RPMI8226 (cell line): ENCODE data around the gene CTBP2.
A peak's percentile ranks its signal among the peaks of the same experiment; 100 is the strongest.

Experiments used
- DNase-seq: peaks from one replicate; pipeline ENCODE4 v3.0.0-alpha.2; 2015

Gene CTBP2

DNA sequence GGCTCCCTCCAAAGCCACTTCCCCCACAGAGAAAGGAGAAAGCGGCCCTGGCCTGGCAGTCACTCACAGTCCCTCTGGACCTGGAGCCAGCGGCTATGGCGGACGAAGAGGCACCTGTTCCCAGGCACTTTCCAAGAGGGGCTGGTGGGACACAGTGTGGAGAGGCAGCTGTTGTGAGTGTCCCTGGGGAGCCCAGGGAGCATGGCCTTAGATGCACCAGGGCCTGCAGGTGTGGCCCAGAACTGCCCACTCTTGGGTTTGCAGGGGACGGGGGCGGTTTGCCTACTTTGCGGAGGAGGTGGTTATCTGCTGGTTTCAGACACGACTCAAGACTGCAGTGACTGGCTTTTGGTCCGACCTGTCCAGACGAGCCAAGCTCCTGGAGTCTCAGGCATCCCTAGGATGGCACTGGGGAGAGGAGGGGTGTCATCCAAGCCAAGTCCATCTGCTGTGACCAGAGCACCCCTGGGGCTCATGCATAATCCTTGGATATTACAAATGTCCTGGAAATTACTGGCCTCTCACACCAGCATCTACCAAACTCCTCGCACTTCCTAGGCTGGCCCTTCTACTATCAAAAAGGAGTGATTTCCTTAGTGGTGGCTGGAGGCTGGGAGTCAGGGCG is 18.4 kb downstream of the CTBP2 start:
- DNase-seq, result no peak

DNA sequence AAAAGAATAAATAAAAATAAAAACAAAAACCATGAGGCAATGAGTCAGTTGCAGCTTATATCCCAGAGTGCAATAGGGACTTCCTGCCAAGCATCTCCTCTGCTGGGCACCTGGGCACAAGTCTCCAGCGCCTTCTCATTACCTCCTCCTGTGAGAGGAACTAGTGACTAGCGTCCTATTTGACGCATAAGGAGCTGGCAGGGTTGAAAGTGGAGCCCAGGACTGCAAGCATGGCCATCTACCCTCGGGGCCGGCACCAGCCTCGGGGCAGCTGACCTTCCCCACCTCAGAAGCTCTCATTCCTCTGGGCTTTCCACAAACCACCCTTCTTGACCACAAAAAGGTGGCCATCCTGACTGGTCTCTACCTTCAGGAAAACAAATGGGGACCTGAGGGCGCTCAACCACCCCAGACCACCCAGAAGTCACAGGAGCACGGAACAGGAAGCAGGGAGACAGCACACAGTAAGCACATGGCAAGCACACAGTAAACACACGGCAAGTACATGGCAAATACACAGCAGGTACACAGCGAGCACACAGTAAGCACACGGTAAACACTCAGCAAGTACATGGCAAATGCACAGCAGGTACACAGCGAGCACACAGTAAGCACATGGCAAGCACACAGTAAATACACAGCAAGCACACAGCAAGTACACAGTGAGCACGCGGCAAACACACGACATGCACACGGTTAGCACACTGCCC is 19.1 kb downstream of the CTBP2 start:
- peak; percentile 37 for DNase-seq

DNA sequence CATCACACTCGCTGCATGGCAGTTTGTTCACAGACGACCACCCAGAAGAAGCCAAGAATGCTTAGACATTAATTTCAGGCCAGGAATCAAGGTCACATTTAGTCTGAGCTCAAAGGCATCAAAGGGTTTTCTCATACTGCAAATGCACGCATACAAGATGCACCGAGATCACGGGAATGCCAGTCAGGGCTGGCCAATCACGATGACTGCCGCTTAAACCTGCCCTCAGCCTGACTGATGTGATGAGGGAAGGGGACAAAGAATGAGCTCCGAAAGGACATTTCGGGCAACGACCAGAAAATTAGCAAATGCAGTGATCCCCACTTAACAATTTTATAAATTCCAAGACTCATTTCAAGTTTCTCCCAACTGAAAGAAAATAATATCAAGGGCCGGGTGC is 20.2 kb downstream of the CTBP2 start:
- DNase-seq, result no peak

DNA sequence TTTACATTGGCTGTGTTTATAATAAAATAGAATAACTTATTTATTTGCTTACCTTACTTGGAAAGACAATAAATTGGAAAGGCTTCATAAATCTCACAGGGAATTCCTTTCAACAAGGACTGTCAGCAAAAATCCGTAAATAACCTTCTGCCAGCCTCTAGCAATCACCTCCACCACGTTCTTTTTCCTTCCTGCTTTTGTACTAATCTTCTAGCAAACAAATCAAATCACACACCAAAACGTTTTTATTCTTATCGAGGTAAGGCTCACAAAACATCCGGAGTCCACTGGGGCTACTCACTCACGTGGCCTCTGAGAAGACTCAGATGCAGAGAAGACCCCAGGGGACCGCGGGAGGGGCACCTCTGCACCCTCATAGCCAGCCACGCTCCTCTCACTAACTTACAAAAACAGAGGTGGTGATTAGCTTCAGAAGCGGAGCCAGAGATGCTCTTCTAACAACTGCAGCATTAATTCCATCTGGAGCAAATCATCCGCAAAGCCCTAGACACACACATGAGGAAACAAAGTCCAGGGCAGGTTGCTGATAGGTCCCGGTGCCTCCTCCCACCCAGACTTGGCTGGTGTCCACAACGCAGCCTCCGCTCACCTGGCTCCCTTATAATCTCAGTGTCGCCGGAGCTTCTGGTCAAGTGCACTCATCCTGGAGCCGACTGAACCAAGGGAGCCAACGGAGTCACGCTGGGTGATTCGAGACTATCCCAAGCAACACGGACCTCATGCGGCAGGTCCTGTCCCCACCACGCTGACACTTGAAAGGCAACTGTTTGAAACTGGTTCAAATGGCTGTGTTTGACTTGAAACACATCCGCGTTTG is 22.5 kb downstream of the CTBP2 start:
- DNase-seq, result no peak

DNA sequence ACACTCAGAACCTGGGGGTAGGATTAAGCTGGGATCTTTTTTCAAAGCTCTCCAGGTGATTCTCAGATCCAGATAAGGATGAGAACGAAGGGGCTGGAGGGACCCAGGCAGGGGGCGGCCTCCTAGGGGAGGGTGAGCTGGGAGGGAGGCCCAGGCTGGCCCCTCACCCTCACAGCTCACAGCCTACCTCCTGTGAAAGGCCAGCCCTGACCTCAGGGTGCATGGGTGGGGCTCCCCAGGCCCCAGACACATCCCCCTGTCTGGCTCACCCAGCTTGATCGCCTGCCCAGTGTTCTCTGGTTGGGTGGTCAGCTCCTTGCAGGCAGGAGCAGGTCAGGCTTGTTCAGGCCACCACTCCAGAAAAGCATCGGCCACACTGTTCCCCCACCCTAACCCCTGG is 24.3 kb downstream of the CTBP2 start:
- DNase-seq, result no peak

DNA sequence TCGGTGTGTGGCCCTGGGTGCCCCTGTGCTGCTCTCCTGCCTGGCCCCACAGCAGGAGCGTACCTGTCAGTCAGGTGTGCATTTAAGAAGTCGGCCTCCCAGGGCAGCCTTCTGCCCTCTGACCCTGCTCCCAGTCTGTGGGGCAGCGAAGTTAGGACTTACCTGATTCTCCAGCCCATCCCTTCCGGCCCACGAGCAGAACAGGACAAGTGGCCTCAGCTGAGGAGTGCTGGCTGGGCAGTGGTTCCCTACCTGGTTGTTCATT is 24.7 kb downstream of the CTBP2 start:
- no peak for DNase-seq

DNA sequence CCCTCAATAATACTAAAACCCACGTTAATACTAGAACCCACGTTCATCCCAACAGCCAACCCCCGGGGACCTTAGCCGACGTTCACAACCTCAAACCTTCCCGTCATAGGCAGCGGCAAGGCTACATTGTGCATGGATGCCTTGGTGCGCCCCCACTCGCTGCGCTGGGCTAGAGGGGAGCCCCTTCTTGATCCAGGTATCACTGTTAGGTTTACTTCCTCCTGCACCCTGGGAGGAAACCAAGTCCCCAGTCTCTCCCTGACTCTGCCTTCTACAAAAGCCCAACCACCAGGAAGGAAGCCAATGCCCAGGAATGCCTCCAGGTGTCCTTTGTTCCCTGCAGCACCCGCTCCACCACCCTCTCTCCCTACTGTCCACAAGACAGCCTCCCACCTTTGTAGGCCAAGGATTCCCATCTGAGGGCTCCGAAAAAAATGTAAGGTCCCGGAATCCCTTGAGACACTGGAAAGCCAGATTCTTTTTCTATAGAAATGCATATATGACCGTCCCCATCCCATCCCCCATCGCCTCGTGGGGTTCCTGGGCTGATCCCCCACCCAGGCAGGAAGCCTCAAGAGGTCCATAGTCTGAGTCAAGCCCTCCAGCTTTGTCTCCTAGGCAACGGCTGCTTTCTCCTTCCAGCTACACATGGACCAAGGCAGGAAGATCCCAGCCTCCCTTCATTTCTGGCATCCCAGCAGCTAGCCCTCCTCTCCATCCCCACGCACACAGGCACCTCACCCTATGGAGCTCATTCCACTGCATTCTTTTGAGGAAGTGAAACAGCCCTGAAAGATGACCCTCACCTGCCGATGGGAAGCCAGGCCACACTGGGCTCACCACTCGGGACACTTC is 25.2 kb downstream of the CTBP2 start:
- DNase-seq, result no peak

DNA sequence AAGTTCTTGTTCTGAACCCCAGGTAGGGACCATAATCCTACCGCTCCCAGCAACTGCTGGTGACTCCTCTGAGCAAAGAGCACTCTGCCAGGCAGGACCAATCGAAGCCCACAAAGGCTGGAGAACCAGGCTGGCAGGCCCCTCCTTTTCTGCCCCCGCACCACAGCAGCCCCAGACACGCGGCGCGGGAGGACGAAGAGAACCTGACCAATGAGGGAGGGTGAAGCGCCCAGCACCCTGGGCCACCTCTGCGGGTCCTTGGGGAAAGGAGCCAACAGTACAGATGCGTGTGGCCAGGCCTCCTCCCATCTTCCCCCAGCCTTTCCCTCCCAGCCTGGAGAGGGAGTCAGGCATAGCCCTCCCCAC is 25.9 kb downstream of the CTBP2 start:
- no peak for DNase-seq

DNA sequence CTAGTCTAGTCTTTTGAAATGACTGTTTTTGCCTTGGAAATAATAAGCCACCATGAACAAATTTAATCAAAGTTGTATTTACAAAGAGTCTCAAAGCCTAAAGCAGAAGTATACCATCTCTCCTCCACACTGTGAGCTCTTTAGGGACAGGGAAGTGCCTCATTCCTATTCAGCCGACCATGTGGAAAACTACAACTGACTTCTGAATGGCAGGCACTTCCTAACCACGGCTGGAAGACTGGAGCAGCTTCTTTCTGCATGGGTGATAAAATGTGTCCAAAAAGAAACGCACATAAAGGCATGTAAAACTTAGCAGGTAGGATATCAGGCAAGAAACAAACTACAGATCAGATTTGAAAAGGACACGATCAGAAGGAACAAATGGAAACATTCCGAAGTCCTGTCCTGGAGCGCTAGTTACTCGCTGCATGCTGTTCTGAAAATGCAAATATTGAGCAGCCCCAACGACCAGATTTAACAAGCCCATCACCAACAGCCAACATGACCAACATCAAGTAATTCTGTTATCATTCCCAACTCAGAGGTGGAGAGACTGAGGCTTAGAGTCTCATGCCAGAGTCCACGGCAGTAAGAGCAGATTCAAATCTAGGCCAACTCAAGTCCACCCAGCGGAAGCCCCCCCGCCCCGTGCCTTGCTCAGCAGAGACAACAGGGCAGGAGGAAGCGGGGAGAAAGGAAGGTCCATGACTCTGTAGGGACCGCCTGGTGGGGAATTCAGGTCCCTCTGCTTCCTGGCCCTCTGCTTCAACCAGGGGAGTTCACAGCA is 26.5 kb downstream of the CTBP2 start:
- no peak for DNase-seq

DNA sequence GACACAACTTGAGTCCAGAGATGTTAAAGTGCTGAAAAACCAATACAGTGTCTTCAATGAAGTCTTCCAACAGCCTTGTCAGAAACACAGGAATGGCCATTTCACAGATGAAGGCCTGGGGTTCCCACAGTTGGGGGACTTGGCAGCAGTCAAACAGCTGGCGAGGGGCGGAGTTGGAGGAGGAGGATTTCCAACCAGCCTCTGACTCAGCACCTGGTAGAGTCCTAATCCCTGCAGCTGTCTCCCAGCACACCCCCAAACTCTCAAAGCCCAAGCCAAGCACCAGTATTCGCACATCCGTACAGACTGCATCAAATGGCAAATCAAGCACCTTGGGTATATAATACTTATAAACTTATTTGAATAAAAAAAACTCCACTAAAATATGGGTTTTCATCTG is 28.0 kb downstream of the CTBP2 start:
- DNase-seq, result no peak

DNA sequence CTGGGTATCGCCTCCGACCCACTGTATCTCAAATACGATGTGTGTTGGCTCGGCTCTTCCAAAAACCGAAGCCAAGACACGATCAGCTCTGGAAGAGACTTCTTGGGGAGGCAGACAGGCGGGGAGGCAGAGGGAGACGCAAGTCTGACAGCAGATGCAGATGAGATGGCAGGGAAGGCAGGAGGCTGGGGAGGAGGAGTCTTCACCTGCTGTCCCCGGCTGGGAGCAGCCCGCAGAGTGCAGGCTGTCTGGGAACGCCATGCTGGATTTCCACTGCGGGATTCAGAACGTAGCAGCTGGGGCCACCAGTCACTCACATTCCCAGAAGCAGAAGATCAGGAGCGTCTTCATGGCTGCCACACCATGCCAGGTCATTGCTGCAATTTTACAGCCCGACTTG is 29.4 kb downstream of the CTBP2 start:
- DNase-seq, result no peak

DNA sequence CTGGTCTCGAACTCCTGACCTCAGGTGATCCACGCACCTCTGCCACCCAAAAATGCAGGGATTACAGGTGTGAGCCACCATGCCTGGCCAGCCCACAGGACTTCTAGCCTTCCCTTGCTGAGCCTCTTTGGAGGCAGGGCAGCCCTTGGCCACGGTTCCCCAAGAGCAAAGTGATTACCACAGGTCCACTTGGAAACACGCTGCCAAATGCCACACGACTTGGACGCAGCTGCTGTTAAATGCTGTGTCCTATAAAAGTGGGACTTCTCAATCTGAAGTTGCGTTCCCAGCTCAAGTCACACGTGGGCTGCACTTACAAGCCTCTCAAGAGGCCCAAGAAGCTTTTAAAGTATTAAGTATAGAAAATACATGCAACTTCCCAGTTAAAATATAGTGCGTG is 30.1 kb downstream of the CTBP2 start:
- no peak for DNase-seq

DNA sequence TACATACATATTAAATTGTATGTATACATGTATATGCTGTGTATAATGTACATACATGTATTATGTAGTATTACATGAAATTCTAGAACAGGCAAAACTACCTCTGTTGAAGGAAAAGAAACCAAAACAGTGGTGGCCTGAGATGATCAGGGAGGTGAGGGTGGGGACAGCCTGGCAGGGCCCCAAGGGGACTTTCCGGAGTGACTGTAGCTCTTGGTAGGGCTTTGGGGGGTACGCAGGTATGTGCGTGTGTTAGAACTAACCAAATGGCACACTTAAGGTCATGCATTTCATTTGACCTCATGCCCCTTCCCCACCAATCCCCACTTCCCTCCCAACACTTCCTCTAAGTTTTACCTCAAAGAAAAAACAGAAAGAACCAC is 31.3 kb downstream of the CTBP2 start:
- DNase-seq, result no peak

DNA sequence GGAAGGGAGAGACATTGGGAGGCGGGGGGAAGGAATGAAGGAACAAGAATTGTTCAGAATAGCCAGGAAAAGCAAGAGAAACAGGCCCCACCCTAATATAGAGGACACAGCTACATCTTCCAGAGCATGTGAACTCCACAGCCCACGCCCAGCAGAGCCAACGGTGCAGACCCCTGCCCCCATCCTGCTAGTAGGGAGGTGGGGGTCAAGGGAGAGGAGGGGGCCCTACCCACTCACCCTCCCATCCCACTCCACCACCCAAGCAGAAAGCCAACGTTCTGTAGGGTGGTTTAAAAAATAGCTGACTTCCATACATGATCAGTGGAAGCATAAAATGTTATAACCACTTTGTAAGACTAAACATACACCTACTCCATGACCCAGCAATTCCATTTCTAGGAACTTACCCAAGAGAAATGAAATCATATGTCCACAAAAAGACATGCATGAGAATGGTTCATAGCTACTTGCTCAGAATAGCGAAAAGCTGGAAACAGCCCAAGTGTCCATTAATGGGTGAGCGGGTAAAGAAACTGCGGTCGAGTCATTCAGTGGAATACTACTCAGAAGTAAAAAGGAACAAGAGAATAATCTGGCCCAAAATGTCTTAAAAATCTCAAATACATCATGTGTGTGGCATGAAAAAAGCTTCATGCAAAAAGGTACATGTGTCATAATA is 31.8 kb downstream of the CTBP2 start:
- no peak for DNase-seq

DNA sequence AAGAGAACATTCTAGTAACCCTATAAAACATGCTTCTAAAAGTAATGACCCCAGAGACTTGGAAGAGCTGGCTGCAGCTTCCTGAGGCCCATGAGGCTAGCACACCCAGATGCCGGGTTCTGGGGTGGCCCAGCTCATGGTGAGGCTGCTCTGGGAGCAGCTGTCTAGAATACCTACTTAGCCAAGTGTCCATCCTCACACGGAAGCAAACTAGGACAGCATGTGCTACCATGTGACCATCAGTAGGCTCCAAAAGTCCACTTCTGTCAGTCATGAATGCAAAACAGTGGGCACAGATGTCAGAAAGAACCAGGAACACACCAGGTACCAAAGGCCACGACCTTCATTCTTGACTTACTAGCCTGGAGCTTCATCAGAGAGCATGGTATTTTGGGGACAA is 32.4 kb downstream of the CTBP2 start:
- DNase-seq, result no peak

DNA sequence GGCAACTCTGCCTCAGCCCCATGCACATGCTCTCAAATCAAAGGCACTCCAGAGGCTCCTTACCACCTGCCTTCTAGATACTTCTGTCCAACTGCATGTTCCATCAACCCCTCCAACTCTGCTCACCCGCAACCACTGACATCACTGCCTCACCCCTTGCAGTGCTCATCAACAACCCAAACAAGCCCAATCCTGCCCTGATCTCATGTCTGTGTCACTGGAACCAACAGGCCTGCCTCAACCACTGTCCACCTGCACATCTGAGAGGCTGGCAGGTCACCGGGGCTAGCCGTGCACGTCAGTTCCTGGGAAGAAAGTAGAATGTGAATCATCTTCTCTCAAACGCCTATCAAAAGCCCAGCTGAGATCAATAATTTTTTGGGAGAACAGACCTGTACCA is 33.3 kb downstream of the CTBP2 start:
- no peak for DNase-seq

DNA sequence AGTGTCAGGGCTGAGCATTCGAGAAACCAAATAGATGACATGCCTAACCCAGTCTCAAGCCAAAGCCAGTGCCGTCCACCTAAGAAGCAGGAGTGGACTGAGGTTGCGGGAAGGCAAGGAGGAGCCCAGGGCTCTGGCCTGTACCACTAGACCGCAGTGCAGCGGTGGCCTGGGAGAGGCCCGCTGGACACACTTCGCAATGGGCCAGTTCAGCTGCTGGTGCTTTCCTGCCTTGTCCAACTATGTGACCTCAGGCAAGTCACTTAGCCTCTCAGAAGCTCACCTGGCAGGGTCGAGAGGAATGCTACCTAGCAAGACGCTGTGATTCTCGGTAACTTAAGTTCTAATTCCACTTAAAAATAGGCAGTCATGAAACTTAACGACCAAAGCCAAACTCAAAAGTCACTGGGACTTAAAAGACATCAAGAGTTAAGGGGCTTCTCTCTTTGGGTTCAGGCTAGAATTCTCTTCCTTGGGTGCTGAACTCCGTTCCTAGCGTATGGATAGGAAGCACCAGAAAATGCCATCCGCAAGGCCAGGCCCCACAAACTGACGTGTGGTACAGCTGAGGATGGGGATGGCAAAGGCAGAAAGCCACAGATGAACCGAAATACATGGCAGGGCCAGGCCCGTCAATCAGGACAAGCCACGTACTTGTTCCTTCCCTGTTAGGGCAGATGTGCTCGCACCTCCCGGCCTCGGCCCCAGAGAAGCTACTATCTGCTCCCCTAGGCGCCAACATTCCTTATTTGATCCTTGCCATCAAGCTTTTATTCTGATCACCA is 34.2 kb downstream of the CTBP2 start:
- no peak for DNase-seq

DNA sequence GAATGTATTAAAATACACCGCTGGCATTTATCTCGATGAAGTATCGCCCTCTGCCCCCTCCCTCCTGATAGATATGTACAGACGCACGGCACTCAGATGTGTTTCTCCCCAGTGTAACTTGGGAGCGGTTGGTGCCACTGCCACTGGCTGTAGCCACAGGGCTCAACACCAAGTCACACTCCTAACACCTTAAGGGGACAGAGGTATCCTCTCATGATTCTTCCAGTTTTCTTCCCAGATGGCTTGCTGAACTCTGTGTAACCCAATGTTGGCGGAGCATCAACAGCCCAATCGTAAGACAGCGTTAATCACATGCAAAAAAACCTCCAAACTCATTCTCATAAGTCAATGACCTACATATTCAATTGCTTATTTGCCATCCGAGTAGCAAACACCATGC is 35.5 kb downstream of the CTBP2 start:
- no peak for DNase-seq

DNA sequence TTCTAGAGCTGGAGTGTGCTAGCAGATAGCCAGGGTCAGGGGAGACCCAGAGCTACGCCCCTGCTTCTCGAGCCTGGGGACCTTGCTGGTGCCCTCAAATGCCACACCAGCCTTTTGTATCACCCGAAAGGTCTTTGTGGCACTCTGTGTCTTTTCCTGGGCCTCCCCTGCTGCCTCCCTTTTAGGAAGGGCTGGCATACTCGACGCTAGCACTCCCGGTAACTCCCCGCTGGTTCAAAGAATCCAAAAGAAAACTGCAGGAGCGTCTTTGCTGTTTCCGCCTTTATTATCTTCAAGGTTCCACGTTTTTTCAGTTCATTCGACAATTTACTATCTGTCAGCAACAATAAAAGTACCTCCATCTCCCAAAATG is 36.3 kb downstream of the CTBP2 start:
- DNase-seq, result no peak

DNA sequence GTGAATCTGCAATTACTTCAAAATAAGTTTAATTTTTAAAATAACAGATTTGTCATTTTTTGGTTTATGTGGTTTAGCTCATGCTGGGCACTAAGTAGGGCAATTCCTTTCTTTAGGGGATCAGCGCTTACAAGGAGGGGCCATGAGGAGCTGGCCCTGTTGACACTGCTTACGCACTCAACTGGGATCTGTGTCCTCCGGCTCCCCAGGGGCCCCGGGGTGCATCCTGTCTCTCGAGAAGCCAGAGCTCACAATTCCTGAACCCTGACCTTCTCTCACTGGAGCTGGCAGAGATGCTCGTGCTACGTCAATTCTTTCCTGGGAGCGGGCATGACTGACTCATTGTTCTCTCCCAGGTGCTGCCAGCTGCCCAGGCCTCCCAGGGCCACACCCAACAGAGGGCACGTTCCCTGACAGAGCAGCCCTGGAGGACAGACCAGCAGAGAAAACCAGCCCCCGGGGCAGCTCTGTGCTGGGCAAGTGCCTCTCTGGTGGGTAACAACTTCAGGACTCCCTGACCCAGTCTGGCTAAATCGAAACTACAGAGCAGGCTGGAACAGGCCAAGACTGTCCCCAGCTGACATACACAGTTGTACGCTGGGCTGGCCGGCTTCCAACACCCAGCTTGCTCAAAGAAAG is 36.8 kb downstream of the CTBP2 start:
- peak; percentile 61 for DNase-seq

DNA sequence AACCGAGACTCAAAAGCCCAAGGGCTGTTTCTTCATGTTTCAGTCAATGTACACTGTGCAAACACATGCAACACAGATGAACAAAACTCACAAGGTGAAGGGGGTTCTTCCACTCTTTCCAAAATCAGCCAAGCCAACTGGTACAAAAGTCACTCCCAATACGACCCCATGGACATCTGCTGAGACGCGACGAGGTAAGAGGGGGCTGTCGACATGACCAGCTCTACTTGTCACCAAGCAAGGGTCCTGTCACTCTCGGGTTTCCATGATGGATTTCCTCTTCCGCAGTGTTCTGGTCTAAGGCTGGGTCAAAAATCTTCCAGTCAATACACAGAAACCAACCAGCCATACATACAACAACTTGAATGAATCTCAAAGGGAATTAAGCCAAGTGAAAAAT is 37.8 kb downstream of the CTBP2 start:
- no peak for DNase-seq
